ENCODE data around the gene OTUD3.

DNA sequence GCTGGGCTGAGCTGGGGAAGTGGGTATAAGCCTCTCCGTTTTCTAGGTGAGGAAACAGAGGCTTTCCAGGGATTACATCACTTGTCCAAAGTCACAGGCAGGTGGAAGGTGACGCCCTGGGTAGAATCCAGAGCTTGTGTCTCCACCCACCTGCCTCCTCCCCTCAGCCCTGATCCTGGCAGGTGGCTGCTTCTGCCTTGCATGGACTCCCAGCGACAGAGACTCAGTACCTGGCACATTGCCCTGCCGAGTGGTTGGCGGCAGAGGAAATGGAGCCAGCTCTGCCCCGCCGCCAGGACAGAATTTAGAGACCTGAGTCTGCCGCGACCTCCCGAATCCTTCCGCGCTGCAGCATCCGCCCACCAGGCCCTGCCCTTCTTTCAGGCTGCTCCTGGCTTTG, 39.1 kb downstream of the OTUD3 start:
- TF ChIP-seq, protein P1, sequence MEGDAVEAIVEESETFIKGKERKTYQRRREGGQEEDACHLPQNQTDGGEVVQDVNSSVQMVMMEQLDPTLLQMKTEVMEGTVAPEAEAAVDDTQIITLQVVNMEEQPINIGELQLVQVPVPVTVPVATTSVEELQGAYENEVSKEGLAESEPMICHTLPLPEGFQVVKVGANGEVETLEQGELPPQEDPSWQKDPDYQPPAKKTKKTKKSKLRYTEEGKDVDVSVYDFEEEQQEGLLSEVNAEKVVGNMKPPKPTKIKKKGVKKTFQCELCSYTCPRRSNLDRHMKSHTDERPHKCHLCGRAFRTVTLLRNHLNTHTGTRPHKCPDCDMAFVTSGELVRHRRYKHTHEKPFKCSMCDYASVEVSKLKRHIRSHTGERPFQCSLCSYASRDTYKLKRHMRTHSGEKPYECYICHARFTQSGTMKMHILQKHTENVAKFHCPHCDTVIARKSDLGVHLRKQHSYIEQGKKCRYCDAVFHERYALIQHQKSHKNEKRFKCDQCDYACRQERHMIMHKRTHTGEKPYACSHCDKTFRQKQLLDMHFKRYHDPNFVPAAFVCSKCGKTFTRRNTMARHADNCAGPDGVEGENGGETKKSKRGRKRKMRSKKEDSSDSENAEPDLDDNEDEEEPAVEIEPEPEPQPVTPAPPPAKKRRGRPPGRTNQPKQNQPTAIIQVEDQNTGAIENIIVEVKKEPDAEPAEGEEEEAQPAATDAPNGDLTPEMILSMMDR (conservative IDR thresholded peaks at IDR 0.05; ENCODE audit: low read length) = no peak
- TF ChIP-seq EZH2phosphoT487 (IDR thresholded peaks at IDR 0.05; ENCODE audit: borderline replicate concordance) = no peak

All from Loucy (cell line).